Osteocyte (in vitro differentiated cells): Measurements from ENCODE around the gene POLR2L. TPM values are rescaled to one million over a fixed set of nuclear protein-coding genes. Genes with fewer than 3 reads are reported as not detected.

Experiments used
- DNase-seq: peaks from one replicate; pipeline ENCODE4 v3.0.0; 2021; ENCODE audit warnings: mixed read lengths; ENCODE audit not compliant: unreplicated experiment; ENCODE audit errors: extremely low spot score
- H3K27ac Mint-ChIP-seq: one replicate; pipeline ENCODE4 v1.8.0; 2021; ENCODE audit warnings: mild to moderate bottlenecking, mixed read lengths; ENCODE audit not compliant: unreplicated experiment
- H3K27me3 Mint-ChIP-seq: one replicate; pipeline ENCODE4 v1.8.0; 2021; ENCODE audit warnings: mixed read lengths; ENCODE audit not compliant: unreplicated experiment
- H3K36me3 Mint-ChIP-seq: one replicate; pipeline ENCODE4 v1.8.0; 2021; ENCODE audit warnings: mixed read lengths; ENCODE audit not compliant: unreplicated experiment
- H3K4me1 Mint-ChIP-seq: one replicate; pipeline ENCODE4 v1.8.0; 2021; ENCODE audit warnings: mixed read lengths; ENCODE audit not compliant: unreplicated experiment
- H3K4me3 Mint-ChIP-seq: one replicate; pipeline ENCODE4 v1.8.0; 2021; ENCODE audit warnings: mild to moderate bottlenecking, moderate library complexity, mixed read lengths; ENCODE audit not compliant: unreplicated experiment
- H3K9me3 Mint-ChIP-seq: one replicate; pipeline ENCODE4 v1.8.0; 2021; ENCODE audit warnings: mixed read lengths; ENCODE audit not compliant: unreplicated experiment
- total RNA-seq: library from RNA; stranded (reverse); gene quantifications from 2 replicates; pipeline ENCODE4 v1.2.1, GENCODE V29; 2021
- TF ChIP-seq, protein P1 (sequence below): fragments of 200-600 bp; sonication (generic); IDR thresholded peaks from 2 replicates; pipeline ENCODE4 v1.5.0; 2021; ENCODE audit warnings: antibody characterized with exemption, mild to moderate bottlenecking, moderate library complexity

POLR2L gene
- total RNA-seq, 1 donor from 2014 or later: 193 TPM

GRCh38 chr11:826836-827145 is 15.5 kb downstream of the POLR2L start:
- DNase-seq: no peak
- Mint-ChIP-seq H3K36me3 (peaks cover 10% of the 10 kb centered on the region), H3K27me3 (no peaks in the 10 kb centered on the region), H3K9me3 (no peaks in the 10 kb centered on the region), H3K4me3 (peak overlapping the region; percentile 40), H3K4me1 (peaks cover 48% of the 10 kb centered on the region), H3K27ac (no peak overlapping the region)
- TF ChIP-seq, protein P1, sequence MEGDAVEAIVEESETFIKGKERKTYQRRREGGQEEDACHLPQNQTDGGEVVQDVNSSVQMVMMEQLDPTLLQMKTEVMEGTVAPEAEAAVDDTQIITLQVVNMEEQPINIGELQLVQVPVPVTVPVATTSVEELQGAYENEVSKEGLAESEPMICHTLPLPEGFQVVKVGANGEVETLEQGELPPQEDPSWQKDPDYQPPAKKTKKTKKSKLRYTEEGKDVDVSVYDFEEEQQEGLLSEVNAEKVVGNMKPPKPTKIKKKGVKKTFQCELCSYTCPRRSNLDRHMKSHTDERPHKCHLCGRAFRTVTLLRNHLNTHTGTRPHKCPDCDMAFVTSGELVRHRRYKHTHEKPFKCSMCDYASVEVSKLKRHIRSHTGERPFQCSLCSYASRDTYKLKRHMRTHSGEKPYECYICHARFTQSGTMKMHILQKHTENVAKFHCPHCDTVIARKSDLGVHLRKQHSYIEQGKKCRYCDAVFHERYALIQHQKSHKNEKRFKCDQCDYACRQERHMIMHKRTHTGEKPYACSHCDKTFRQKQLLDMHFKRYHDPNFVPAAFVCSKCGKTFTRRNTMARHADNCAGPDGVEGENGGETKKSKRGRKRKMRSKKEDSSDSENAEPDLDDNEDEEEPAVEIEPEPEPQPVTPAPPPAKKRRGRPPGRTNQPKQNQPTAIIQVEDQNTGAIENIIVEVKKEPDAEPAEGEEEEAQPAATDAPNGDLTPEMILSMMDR: no peak

DNA sequence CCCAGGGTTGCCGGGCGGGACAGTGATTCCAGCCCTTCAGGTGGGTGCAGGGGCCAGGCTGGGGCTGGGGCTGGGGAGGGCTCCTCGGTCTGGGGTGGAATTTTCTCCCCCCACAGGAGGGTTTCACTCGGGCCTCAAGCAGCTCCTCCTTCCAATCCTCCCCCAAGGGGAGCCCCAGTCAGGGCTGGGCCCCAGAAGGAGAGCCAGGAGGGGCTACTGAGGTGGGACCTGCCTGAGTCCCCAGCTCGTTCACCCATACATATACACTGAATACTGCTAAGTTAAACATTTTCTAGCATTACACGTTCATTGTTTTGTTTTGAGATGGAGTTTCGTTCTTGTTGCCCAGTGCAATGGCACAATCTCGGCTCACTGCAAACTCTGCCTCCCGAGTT is 16.1 kb downstream of the POLR2L start:
- Mint-ChIP-seq H3K4me1 (peaks cover 47% of the 10 kb centered on the region), H3K27me3 (no peaks in the 10 kb centered on the region), H3K4me3 (peak overlapping the region; percentile 40), H3K36me3 (peaks cover 10% of the 10 kb centered on the region), H3K27ac (no peak overlapping the region), H3K9me3 (no peaks in the 10 kb centered on the region)
- TF ChIP-seq, protein P1: no peak
- DNase-seq: no peak

- peaks cover 10% of the 10 kb centered on the region for H3K36me3 Mint-ChIP-seq
- no peak overlapping the region for H3K4me3 Mint-ChIP-seq
- H3K9me3 Mint-ChIP-seq: no peaks in the 10 kb centered on the region
- H3K4me1 Mint-ChIP-seq: peaks cover 50% of the 10 kb centered on the region
- DNase-seq: no peak
- TF ChIP-seq, protein P1: no peak
- H3K27me3 Mint-ChIP-seq: no peaks in the 10 kb centered on the region
- no peak overlapping the region for H3K27ac Mint-ChIP-seq
Observed at GRCh38 chr11:825366-826226, 16.7 kb downstream of the POLR2L start.

GRCh38 chr11:824942-825341 is 17.4 kb downstream of the POLR2L start:
- DNase-seq: no peak

GRCh38 chr11:824292-824880 is 17.9 kb downstream of the POLR2L start:
- Mint-ChIP-seq H3K4me3 (no peak overlapping the region), H3K27ac (no peak overlapping the region), H3K27me3 (no peaks in the 10 kb centered on the region), H3K9me3 (no peaks in the 10 kb centered on the region), H3K36me3 (peaks cover 10% of the 10 kb centered on the region), H3K4me1 (peaks cover 46% of the 10 kb centered on the region)
- DNase-seq: no peak
- TF ChIP-seq, protein P1: no peak

More at GRCh38 chr11:824942-825341, 17.4 kb downstream of the POLR2L start:
- Mint-ChIP-seq H3K36me3 (peaks cover 10% of the 10 kb centered on the region), H3K9me3 (no peaks in the 10 kb centered on the region), H3K4me1 (peaks cover 51% of the 10 kb centered on the region), H3K27ac (no peak overlapping the region), H3K4me3 (no peak overlapping the region), H3K27me3 (no peaks in the 10 kb centered on the region)
- TF ChIP-seq, protein P1: no peak
